AG10803 (cell line): Measurements from ENCODE around the gene TBC1D8.
"Not testable (repeated sequence)": the region's sequence is repeated elsewhere in the genome, so short reads cannot be mapped to it uniquely, and the experiment has no call there.

Source experiments
- DNase-seq: peaks from one replicate; pipeline ENCODE4 v3.0.0; 2010; ENCODE audit warnings: low read depth
- H3K4me3 ChIP-seq: 2 replicates; pipeline ENCODE4 v1.5.1; 2011; ENCODE audit warnings: mild to moderate bottlenecking, low read length, control low read depth
- CTCF ChIP-seq: conservative IDR thresholded peaks from 2 replicates; pipeline ENCODE4 v1.5.1; 2011; ENCODE audit warnings: mild to moderate bottlenecking, low read length, control low read depth, inconsistent platforms

The TBC1D8 gene

DNA sequence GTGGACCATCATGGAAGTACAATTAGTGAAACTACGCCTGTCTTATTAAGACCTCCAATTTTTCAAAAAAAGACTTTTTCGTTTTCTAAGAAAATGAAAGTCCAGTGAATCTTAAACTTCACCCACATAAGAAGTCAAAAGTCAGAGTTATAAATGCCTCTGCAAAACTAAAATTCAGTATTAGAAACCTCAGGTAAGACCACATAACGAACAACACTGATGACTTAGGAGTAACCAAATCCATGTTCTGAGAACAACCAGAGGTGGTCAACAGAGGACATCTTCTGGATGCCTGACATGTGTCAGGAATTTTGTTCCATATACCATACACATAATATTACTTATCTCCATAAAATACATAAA is 86.7 kb downstream of the TBC1D8 start:
- no peak for DNase-seq
- TF ChIP-seq CTCF: no peak
- no peak overlapping the region for H3K4me3 ChIP-seq

- DNase-seq: no peak
- no peak overlapping the region for H3K4me3 ChIP-seq
- TF ChIP-seq CTCF: no peak
These were observed 87.1 kb downstream of the TBC1D8 start for GRCh38 chr2:101064125-101064502.

GRCh38 chr2:101063352-101064124 is 87.6 kb downstream of the TBC1D8 start:
- TF ChIP-seq CTCF: no peak
- no peak overlapping the region for H3K4me3 ChIP-seq

DNA sequence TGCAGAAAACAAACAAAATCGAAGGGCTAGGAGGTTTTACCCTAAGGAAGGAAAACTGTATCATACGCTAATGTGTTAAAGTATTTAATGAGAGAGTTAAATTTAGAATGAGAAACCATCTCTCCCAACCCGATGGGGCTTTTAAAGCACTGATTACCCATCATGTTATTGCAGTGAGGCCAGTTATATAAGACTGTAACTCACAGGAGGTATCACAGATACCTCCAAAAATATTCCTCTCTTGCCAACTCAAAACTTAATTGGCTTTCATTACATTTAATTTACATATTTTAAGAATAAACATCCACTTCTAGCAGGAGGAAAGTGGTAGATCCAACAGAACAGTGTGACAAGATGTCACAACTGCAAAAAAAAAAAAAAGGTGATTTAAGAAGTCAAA is 92.8 kb downstream of the TBC1D8 start:
- no peak for DNase-seq
- TF ChIP-seq CTCF: no peak
- no peak overlapping the region for H3K4me3 ChIP-seq

More at GRCh38 chr2:101063352-101064124, 87.6 kb downstream of the TBC1D8 start:
- DNase-seq: peak; percentile 91

DNA sequence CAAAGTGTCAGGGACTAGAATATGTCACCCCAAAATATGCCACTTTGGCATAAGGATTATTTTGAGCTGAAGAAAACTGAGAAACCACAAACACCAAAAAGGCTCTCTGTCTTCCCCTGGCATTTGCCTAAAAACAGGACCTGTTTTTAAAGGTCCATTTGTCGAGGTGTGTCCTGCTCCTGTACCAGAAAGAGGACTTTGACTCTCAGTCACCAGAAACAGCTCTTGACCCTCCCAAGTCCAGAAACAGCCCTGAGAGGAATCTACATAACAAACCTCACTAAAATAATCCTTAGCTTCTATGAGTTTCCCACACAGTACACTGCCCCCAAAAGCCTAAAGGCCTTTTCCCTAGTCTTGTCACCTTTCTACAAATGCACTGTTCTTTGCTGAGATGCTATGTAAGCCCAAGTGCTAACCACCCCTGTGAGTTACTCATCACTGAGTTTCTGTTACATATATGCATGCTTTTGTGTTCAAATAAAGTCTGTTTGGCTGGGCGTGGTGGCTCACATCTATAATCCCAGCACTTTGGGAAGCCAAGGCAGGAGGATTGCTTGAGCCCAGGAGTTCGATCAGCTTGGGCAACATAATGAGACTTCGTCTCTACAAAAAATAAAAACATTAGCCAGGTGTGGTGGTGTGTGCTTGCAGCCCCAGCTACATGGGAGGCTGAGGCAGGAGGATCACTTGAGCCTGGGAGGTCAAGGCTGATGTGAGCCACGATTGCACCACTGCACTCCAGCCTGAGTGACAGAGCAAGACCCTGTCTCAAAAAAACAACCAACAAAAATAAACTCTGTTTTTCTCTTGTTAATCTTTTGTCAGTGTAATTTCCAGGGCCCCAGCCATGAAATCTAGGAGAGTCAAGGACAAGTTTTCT is 93.9 kb downstream of the TBC1D8 start:
- no peak for DNase-seq
- H3K4me3 ChIP-seq: no peak overlapping the region
- no peak for TF ChIP-seq CTCF

DNA sequence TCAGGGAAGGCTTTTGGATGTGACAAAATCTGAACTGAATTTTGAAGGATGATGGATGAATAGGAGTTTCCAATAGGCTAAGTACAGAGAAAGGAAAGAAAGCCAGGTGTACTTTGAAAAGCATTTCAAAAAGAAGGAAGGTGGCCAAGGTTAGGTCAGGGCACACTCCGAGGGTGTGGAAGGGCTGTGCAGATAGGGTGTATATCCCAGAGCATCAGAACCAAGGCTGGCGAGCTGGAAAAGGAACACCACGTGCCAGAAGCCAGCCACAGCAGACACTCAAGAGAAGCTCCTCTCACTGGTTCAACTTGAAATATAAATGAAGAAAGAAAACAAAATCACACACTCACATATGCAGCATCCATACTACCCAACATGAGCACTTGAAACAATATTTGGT is 98.1 kb downstream of the TBC1D8 start:
- no peak for DNase-seq
- TF ChIP-seq CTCF: no peak
- H3K4me3 ChIP-seq: no peak overlapping the region

DNA sequence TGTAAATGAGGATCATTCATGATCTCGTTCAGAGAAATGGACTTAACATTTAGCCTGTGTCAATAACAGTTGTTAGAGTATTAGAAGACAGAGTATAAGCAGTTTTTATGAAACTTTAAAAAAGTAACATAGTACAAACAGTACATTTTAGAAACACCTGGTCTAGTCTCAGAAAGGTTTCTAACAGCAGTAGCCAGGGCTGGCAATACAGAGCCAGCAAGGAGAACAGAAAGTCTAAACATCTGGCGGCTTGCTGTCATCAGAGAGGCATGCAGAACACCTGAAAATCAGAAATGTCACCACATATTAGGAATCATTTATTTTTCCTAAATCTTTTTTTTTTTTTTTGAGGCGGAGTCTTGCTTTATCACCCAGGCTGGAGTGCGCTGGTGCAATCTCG is 99.0 kb downstream of the TBC1D8 start:
- no peak overlapping the region for H3K4me3 ChIP-seq
- no peak for DNase-seq
- no peak for TF ChIP-seq CTCF

DNA sequence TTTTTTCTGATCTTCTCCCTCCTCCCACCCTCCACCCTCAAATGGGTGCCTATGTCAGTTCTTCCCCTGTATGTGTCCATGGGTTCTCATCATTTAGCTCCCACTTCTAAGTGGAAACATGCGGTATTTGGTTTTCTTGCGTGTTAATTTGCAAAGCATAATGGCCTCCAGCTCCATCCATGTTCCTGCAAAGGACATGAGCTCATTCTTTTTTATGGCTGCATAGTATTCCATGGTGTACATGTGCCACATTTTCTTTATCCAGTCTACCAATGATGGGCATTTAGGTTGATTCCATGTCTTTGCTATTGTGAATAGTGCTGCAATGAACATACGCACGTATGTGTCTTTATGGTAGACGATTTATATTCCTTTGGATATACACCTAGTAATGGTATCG is 100.3 kb downstream of the TBC1D8 start:
- DNase-seq: not testable (repeated sequence)

More for the DNA sequence above, 100.3 kb downstream of the TBC1D8 start:
- not testable (repeated sequence) for H3K4me3 ChIP-seq
